Measurements from ENCODE around the gene DEDD2.

DNA sequence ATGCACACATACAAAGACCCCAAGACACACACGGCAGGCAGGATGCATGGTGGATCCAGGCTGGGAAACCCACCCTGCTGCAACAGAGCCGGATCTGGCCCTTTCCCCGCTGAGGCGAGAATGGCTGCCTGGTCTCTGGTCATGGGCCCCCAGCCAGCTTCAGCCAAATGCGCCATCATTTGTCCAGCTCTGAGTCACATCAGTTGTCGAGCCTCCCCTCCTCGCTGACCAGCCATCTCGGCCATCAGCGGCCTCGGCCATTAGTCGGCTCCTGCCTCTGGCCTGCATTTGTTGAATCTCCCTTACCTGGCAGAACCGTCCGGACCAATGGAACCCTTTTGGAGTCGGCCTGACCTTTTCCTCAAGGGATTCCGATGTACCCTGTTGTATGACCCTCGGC is 46.8 kb downstream of the DEDD2 start:
- no peak for TF ChIP-seq CTCF (conservative IDR thresholded peaks at IDR 0.05; ENCODE audit: low read depth, low read length)
- no peak for TF ChIP-seq EZH2 (IDR thresholded peaks at IDR 0.05; ENCODE audit: low read length, unreplicated experiment)
- no peak for TF ChIP-seq EZH2phosphoT487 (IDR thresholded peaks at IDR 0.05; ENCODE audit: borderline replicate concordance, low read length)
